NK-92 (cell line): ENCODE measurements around the gene ZFYVE16.
A peak's percentile ranks its signal among the peaks of the same experiment; 100 is the strongest.
"Not testable (repeated sequence)": the region's sequence is repeated elsewhere in the genome, so short reads cannot be mapped to it uniquely, and the experiment has no call there.

ENCODE experiments used
- DNase-seq: peaks from one replicate; lab custom pipeline; 2025; ENCODE audit not compliant: unreplicated experiment; lab: John Stamatoyannopoulos, UW

The ZFYVE16 gene

GRCh38 chr5:80407735-80408483 lies at the start of gene ZFYVE16:
ZFYVE16 (plus strand) TSS chr5:80408064; CDS start chr5:80434148, 26,084 bp downstream.
- peak; percentile 60 for DNase-seq

DNA sequence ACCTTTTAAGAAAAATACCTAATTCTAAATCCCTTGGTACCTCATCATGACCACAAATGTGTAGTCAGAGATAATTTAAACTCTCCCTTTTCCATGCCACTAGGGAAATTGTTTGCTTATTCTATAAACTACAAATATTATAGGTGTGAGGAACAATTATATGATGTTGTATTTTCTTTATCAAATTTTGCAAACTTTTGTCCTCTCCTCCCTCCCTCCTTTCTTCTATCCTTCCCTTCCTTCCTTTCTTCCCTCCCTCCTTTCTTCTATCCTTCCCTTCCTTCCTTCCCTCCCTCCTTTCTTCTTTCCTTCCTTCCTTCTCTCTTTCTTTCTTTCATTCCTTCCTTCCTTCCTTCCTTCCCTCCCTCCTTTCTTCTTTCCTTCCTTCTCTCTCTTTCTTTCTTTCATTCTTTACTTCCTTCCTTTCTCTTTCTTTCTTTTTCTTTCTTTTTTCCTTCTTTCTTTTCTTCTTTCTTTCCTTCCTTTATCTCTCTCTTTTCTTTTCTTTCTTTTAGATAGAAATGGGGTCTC lies 46.9 kb upstream of the ZFYVE16 start:
- no peak for DNase-seq

GRCh38 chr5:80364892-80365291 lies 43.0 kb upstream of the ZFYVE16 start:
- no peak for DNase-seq

- DNase-seq: no peak
Observed at GRCh38 chr5:80368661-80369480, 39.0 kb upstream of the ZFYVE16 start.

- DNase-seq: no peak
Observed at GRCh38 chr5:80369521-80369920, 38.3 kb upstream of the ZFYVE16 start.

- no peak for DNase-seq
Observed at GRCh38 chr5:80370390-80370789, 37.5 kb upstream of the ZFYVE16 start.

DNA sequence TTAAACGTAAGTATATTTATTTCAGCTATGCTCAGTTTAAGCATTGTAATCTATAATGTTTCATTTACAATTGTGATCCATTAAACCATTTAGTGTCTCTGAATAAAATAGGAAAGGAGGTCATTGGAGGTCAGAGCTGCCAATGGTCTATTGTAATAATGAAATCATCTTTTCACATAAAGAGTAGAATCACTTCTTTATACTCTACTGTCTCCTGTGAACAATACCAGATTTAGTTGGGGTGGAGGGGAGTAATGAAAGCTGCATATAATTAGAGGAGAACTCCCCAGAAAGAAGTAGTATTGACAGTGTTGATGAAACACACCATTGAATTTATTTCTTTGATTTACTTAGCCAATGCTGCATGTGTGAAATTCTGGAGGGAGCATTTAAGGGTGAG lies 35.1 kb upstream of the ZFYVE16 start:
- no peak for DNase-seq

DNA sequence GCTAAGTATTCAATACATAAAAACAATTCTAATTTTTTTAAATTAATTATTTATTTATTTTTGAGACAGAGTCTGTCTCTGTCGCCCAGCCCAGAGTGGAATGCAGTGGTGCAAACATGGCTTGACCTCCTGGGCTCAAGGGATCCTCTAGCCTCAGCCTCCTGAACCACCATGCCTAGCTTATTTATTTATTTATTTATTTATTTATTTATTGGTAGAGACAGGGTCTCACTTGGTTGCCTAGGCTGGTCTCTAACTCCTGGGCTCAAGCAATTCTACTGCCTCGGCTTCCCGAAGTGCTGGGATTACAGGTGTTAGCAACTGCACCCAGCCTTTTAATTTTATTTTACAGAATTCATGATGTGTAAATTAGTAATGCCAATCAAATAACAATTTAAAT lies 33.7 kb upstream of the ZFYVE16 start:
- no peak for DNase-seq

GRCh38 chr5:80376557-80376956 lies 31.3 kb upstream of the ZFYVE16 start:
- no peak for DNase-seq

- no peak for DNase-seq
Observed at GRCh38 chr5:80382488-80382887, 25.4 kb upstream of the ZFYVE16 start.

DNA sequence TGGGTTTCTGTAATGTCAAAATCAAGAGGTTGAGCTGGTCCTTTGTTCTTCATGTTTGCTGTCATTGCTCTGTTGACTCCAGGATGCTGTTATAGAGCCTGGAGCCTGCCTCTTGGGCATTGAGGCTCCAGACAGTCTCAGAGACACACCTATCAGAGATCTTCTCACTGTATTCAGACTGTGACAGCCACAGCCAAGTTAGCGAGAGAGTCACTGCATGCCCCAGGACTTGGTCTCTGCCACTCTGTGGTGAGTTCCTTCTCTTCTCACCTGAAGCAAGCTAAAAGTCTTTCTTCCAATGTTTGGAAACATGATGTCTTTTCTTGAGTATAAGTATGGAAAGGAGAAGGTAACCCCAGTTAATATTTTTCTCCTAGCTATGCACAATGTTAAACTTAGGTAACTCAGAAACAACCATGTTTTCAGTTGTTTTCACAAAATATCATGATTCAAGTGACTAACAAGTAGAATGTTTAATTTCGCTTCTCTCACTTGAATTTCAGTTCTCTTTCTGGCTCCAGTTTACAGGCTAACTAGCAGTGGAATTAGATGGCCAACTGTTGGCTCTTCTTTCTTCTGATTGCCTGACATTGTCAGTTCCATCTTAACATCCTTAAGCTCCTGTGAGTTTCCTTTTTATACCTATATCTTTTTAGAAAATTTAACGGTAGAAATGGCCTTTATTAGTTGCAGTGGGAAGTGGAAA lies 20.6 kb upstream of the ZFYVE16 start:
- DNase-seq: no peak

GRCh38 chr5:80389580-80389979 lies 18.3 kb upstream of the ZFYVE16 start:
- DNase-seq: no peak

DNA sequence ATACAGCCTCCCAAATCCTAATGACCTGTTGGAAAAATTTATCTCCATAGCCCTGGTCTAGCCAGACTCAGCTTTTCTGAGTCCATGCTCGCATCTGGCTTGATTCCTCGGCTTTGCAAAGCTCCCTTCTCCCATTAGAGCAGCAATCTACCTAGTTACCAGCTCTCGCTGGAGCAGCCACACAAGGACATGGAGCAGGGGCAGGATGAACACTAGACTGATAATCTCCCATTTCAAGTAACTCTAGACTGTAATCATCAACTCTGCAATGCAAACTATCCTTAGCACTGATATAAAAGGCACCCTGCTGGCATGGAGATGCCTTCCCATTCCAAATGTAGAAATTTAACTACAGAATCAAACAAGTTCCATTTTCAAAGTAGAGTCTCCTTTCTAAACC lies 17.5 kb upstream of the ZFYVE16 start:
- DNase-seq: not testable (repeated sequence)

- DNase-seq: not testable (repeated sequence)
Observed at GRCh38 chr5:80391267-80391666, 16.6 kb upstream of the ZFYVE16 start.

DNA sequence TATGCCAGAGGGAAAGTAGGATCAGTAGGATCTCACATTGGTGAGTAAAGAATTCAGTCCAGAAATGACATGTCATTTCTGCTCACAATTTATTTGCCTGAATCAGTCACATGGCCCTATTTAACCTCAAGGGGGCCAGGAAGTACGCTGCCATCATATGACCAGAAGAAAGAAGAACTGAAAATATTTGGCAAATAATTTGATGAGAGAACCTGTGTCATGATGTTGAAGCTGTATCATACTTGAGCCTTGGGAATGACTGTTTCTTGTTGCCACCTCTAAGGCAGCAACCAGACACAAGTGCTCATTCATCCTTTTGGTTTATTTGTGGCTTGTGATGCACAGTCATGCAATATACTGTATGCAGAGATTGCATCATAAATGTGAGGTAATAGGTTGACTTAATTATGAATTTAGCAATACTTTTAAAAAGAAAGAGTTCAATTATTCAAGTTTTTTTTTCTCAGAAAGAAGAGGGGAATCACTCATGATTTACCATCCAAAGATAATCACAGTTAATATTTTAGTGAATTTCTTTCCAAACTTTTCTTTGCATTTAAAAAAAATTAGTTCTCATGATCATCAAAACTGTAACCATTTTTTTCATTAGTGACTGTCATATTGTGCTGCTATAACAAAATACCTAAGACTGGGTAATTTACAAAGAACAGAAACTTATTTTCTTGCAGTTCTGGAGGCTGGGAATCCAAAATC lies 8.2 kb upstream of the ZFYVE16 start:
- DNase-seq: no peak

GRCh38 chr5:80400368-80400767 lies 7.5 kb upstream of the ZFYVE16 start:
- not testable (repeated sequence) for DNase-seq

DNA sequence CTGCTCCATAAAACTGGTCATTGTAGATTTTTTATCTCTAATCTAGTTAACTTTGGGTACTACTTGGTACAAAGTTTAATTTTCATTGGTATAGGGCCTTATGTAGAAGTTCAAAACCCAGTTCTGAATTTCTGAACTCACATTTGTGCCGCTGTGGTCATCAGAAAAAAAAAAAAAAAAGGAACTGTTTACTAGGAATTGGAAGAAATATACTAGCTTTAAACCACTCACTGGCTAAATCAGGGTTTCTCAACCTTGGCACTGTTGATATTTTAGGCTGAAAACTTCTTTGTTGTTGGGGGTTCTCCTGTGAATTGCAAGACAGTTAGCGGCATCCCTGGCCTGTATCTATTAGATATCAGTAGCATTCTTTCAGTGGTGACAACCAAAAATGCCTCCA lies 4.1 kb upstream of the ZFYVE16 start:
- no peak for DNase-seq

DNA sequence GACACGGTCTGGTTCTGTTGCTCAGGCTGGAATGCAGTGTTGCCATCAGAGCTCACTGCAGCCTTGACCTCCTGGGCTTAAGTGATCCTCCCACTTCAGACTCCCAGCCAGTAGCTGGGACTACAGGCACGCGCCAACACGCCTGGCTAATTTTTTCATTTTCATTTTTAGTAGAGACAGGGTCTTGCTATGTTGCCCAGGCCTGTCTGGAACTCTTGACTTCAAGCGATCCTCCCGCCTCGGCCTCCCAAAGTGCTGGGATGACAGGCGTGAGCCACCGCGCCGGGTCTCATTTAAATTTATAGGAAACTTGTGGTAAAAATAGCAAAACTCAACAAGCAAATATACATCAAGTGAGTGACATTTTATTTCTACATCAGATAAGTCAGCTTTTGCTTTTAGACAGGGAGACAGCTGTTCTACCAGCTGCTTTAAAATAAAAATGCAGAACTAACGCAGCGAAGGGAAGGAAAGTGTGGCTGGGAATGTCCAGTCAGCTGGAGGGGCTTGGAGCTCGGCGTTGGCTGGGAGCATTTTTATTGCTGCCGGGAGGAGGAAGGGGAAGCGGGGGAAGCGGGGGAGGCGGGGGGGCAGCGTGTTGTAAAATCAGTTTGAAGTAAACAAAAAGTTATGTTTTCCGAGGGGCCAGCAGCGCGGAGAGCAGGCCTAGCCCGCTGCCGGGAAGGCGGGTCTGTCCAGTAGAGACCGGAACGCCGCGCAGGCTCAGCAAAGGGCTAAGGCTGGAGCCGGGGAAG lies 707 bp upstream of the ZFYVE16 start:
- no peak for DNase-seq

DNA sequence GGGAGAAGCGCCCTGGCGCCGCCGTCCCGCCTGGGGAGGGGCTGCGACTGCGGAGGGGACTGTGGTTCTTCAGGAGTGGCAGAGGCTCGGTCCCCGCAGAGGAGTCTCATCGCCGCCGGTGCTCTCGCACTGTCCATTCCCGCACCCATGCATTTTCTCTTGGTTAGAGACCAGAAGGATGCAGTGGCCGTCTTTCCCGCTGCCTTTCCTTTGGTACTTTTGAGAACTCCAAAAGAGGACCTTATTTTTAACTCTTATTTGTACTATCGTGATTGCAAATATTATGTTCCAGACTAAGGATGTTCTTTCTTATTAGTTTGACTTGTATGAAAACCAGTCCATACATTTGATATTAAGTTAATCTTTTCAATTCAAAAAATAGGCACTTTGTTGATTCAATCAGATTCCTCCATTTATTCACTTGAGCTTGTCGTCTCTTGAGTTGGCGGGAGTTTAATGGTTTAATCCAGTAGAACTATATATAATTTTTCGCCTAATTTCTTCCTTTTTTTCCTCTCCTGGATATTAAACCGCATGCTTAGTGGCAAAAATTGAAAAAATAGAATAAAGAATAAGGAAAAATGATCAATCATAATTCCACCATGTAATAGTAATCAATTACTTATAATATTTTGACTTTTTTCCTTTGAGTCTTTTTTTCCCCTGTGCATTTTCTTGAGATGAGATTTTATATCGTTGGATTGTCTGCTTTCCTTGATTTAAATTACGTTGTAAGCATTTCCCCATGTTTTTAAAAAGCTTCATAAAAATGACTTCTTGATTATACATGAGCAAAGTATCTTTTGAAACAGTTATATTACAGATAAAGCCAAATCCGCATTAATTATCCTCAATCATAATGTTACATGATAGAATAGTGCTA lies 861 bp downstream of the ZFYVE16 start:
- DNase-seq: no peak
